ENCODE measurements around the gene GRPR.
A peak's percentile ranks its signal among the peaks of the same experiment; 100 is the strongest.
"Not testable (repeated sequence)": the region's sequence is repeated elsewhere in the genome, so short reads cannot be mapped to it uniquely, and the experiment has no call there.

The GRPR gene

DNA sequence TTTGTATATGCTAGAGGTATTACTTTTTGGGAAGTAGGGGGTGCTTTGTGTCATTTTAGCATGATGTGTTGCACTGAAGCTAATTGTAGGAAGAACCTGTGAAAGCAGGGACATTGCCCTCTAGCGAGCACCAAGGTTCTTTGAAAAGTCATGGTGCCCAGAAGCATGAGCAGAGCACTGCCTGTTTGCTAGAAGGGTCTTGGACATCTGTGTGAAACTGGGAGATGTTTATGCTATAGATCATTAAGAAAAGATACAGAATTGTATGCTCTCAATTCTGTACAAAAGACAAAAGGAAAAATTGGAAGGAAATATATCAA, 14.7 kb downstream of the GRPR start:
- DNase-seq, result no peak

DNA sequence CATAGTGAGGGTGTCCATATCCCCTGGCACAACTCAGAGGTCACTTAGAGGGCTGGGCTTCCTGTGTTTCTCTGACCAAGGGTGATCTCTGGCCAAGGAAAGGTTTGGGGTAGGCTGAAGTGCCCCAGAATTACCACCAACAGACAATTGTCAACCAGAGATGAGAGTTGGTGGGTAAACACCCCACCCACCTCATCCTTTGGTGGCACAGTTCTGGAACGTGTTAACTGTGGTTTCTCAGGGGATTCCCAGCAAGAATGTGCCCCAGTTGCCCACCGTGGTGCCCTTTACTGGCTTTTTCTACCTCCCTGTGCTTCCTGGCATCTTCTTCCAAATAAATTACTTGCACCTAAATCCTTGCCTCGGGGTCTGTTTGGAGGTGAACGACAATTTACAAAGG, 17.1 kb downstream of the GRPR start:
- DNase-seq, result no peak

DNA sequence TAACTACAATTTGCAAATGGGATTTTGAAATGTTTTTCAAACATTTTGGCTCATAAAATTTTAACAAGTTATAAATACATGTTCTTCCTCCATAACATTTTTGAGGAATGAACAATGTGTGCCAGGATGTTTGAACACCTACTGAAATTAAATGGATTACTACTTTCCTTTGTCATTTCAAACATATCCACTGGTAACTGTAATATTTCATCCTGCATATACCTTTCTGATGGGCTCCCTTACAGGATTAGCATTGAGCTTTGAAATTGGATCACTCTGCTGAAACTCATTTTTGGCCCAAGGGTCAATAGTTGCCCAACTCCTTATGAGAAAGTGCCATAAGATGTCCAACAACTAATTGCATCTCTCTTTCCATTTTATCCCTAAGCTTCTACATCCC, 17.6 kb downstream of the GRPR start:
- no peak for DNase-seq

GRCh38 chrX:16141422-16142245, 18.3 kb downstream of the GRPR start:
- no peak for DNase-seq

DNA sequence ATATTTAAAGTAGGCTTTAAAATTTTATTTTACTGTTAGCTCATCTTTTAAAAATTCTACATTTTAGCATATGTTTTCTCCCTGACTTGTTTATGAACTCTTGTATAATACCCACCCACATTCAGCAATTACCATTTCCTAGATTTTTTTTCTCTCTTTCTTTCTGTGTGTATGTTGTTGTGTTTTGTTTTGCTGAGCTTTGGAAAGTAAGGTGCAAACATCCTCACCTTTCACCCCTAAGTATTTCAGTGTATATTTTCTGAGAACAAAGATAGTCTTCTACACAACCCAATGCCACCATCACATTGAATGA, 18.8 kb downstream of the GRPR start:
- no peak for DNase-seq

DNA sequence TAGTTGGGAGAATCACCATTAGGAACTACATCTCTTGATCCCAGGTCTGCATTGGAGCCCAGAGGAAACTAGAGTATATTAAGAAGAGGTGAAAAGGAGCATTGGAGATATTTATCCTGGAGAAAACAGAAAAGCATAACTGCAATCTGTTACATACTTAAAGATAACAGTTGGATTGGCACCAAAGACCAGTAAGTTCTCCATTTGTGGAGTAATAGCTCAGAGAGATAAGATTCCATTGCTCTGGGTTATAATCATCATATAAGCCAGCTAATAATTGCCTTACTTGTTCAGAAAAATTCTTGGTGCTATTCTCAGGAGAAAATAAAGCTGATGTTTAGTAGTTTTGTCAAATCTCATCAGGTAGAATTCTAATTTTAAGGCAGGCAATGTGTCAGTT, 20.6 kb downstream of the GRPR start:
- no peak for DNase-seq

DNA sequence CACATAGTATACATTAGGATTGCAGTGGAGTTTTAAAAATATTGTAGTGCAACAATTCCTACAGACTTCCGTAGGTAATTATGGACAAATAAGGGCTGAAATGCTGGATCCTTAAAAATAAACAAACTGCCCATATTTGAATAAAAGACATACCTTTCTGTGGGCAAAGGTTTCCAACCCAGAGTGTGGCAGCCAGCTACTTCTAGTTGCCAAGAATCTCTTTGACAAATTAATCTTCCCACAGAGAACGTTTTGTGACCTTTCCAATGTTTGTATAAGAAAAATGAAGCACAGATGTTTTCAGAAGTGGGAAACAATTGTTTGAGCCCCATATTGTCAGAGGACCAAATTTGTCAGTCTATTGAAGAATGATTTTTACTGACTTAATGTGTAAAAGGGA, 21.1 kb downstream of the GRPR start:
- DNase-seq, result no peak

GRCh38 chrX:16145093-16145492, 21.7 kb downstream of the GRPR start:
- not testable (repeated sequence) for DNase-seq

DNA sequence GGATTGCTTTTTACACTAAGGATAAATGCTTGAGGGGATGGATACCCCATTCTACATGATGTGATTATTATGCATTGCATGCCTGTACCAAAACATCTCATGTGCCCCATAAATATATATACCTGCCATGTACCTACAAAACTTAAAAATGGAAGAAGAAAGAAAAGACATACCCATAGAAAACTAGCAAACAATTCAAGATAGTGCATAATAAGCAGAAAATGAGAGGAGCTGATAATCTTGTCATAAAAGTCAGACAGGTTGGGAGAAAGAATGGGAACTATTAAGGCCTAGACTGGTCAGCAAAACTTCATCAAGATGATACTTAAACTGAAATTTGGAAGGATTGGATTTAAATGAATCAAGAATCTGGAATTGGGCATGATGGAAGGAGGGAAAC, 22.3 kb downstream of the GRPR start:
- no peak for DNase-seq

DNA sequence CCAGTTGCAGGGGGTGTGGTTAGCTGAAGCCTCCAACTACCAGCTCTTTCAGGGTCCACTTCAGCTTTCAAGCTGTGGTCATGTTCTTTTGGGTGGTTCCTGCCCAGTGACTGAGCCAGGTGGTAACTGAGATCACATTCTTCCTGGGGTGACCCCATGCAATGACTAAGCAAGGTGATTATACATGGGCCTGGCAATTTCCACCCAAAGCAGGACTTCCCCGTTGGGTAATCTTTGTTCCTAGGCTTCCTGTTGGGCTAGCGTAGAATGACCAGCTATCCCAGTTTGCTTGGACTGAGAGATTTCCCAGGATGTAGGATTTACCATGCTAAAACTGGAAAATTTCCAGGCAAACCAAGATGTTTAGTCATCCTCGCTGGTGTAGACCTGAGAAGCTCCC, 25.5 kb downstream of the GRPR start:
- no peak for DNase-seq

DNA sequence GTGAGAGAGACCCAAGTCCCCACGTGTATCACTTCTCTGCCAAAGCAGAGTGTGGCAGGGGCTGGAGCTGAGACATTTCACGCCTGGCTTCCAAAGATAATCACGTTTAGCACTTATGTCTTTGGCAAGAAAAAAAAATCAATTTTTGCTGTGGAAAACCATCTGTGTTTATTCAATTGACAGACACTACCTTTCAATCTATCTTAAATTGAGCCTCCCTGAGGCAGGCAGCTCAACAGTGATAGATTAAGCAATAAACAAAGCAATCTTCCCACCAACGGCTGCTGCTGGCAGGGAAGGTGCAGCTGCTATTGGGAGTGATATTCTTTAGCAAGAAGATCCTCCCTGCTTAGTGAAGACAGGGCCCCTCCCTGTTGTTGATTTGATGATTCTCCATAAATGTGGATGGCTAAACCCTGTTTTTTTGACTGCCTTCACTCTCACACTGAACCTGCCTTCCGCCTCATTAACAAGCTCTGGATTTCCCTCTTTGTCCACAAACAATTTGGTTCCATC, 32.3 kb downstream of the GRPR start:
- DNase-seq, result no peak

DNA sequence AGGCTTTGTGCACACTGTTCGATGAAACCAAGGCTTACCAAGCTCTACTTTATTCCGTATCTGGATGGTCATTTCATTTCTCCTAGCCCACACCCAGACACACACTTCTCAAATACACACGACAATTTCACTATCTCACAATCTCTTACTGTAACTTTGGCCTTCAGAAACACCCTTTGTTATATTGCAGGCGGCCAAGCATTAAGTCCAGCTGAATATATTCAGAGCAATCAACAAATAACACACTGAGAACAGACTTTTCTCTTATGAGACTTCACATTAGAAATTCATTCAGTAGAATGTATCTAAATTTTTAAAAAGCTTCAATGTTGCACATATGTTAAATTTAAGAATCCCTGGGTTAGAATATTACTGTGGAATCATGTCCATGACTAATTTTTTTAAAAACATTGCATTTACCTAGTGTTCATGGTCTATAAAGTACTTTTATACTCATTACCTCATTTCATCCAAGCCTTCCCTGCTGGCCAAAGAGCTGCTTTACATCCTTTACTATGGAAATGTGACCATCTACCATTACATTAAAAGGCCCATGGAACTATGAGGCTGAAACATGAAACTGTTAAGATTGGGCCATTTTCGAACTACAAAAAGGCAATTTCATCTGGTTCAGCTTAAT, 33.4 kb downstream of the GRPR start:
- no peak for DNase-seq

GRCh38 chrX:16160729-16161128, 37.4 kb downstream of the GRPR start:
- no peak for DNase-seq

DNA sequence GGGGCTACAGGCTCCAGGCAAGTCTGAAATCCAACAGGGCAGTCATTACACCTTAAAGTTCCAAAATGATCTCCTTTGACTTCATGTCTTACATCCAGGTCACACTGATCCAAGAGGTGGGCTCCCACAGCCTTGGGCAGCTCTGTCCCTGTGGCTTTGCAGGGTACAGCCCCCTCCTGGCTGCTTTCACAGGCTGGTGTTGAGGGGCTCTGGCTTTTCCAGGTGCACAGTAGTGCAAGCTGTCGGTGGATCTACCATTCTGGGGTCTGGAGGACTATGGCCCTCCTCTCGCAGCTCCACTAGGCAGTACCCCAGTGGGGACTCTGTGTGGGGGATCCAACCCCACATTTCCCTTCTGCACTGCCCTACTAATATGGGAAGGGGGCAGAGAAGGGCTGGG, 37.8 kb downstream of the GRPR start:
- DNase-seq, result not testable (repeated sequence)

DNA sequence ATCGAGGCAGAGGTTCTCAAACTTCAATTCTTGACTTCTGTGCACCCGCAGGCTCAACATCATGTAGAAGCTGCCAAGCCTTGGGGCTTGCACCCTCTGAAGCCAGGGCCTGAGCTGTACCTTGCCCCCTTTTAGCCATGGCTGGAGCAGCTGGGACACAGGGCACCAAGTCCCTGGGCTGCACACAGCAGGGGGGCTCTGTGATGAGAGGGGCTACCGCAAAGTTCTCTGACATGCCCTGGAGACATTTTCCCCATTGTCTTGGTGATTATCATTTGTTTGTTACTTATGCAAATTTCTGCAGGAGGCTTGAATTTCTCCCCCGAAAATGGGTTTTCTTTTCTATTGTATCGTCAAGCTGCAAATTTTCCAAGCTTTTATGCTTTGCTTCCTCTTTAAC, 39.0 kb downstream of the GRPR start:
- DNase-seq, result no peak

DNA sequence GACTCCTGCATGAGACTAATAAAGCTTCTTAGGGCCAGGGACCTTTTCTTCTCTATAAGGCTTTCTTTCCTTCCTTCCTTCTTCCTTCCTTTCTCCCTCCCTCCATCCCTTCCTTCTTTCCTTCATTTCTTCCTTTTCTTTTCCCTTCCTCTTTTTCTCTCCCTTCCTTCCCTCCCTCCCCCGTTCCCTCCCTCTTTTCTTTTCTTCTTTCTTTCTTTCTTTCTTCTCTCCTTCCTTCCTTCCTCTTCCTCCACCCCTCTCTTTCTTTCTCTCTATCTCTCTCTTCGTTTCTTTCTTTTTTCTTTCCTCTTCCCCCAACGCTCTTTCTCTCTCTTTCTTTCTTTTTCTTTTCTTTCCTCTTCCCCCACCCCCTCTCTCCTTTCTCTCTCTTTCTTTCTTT, 41.4 kb downstream of the GRPR start:
- DNase-seq, result no peak

DNA sequence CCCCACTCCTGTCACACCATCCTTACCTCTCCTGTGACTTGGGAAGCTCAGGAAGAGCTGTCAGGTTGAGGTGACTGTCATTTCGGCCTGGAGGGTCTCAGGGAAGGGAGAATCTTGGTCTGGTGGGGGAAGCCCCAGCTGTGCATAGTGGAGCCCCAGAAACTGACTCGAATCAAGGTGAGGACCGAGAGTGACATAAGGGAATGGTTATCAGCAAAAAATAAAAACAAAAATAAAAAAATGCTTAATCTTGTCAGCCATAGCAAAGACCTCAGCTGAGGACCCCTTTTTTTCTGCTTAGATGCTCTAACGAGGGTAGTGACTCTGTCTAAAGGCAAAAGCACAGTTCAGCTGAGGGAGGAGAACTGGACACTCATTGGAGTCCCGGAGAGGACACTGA, 43.8 kb downstream of the GRPR start, which contains the start of gene MAGEB17:
Gene MAGEB17, plus strand, starts transcription at position 301 of the 400 bp plus-strand sequence. CDS start 2,902 bp downstream, outside the sequence.
- no peak for DNase-seq

- no peak for DNase-seq
These were observed 47.7 kb downstream of the GRPR start for GRCh38 chrX:16171039-16171438.

- no peak for DNase-seq
These were observed 48.6 kb downstream of the GRPR start for GRCh38 chrX:16171944-16172343.

GRCh38 chrX:16172391-16172790, 49.0 kb downstream of the GRPR start:
- no peak for DNase-seq

DNA sequence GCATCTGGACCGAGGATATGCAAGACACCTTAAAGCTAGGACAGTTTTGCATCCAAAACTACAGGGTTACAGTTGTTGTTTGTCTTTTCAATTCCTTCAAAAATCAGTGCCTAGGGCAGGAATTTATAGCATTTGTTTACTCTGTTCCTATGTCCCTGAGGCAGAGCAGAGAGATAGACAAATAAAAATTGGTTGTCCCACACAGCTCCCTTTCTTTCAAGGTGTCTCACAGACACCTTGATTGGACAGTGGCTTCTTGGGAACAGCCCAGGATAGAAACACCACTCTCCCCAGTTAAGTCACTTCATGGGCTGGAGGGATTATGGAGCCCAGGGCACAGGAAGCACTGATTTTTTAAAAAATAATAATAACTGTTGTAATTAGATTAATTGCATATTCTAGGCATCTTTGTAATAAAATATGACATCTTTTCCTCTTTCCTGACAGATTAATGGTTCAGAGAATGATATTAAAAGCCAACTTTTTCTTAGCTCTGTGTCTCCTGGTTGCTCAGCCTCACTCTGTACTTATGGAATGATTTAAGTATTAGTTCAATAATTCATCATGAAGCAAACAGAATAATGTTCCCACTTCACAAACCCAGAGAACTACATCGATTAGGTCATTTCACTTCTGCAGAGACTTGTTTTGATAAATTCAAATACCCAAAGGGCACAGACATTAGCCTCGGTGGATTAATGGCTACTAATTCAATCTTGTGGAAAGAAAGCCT, 52.1 kb downstream of the GRPR start:
- no peak for DNase-seq

GRCh38 chrX:16177260-16177659, 53.9 kb downstream of the GRPR start:
- DNase-seq, result no peak

GRCh38 chrX:16183843-16184242, 60.5 kb downstream of the GRPR start:
- not testable (repeated sequence) for DNase-seq

DNA sequence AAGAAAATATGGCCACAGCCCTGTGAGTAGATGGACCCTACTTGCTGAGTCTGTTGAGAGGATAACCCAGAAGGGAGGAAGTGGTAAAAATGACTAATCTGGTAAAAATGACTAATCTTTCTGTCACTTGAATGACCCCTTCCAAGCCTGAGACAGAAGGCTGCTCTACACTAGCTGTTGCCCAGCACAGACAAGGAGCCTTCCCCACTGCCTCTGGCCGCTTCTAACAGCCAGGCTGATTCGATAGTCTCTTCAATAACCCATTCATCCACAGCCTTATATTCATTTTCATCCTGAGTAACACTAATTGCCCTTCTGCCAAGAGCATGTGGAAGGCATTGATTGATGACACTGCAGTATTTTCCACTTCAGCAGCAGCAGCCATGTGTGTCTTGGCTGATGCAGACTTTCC, 62.4 kb downstream of the GRPR start:
- DNase-seq, result peak in 1 of 2 donors; percentile 6
